Mesendoderm (in vitro differentiated cells): ENCODE results near the gene DNAL4.

Source experiments
- DNase-seq: peaks from one replicate; pipeline ENCODE4 v3.0.0; 2013
- H2AK5ac ChIP-seq: 2 replicates; pipeline ENCODE4 v1.6.1; 2013; ENCODE audit warnings: low read length, inconsistent platforms
- H2BK120ac ChIP-seq: 2 replicates; pipeline ENCODE4 v1.6.1; 2013; ENCODE audit warnings: low read depth, mild to moderate bottlenecking, low read length, moderate library complexity, mixed read lengths
- H2BK15ac ChIP-seq: replicated peaks from 2 replicates; pipeline ENCODE4 v1.6.1; 2013; ENCODE audit warnings: low read depth, mild to moderate bottlenecking, moderate library complexity
- H2BK5ac ChIP-seq: 2 replicates; pipeline ENCODE4 v1.6.1; 2013; ENCODE audit warnings: low read length, inconsistent platforms
- H3K18ac ChIP-seq: 2 replicates; pipeline ENCODE4 v1.6.1; 2013; ENCODE audit warnings: mild to moderate bottlenecking, low read length, mixed read lengths
- H3K23ac ChIP-seq: one replicate; pipeline ENCODE4 v1.6.1; 2013; ENCODE audit warnings: low read length
- H3K27ac ChIP-seq: 2 replicates; pipeline ENCODE4 v1.5.1; 2013; ENCODE audit warnings: low read depth, mild to moderate bottlenecking, inconsistent platforms, low read length, moderate library complexity
- H3K27me3 ChIP-seq: 2 replicates; pipeline ENCODE4 v1.6.1; 2013; ENCODE audit warnings: low read length, control low read depth, mild to moderate bottlenecking, inconsistent platforms; ENCODE audit not compliant: insufficient read depth, poor library complexity
- H3K36me3 ChIP-seq: 2 replicates; pipeline ENCODE4 v1.6.1; 2013; ENCODE audit warnings: low read length, inconsistent platforms; ENCODE audit not compliant: control insufficient read depth, insufficient read depth
- H3K4ac ChIP-seq: one replicate; pipeline ENCODE4 v1.6.1; 2013; ENCODE audit warnings: low read depth, mild to moderate bottlenecking, low read length, moderate library complexity
- H3K4me1 ChIP-seq: 2 replicates; pipeline ENCODE4 v1.6.1; 2013; ENCODE audit warnings: low read depth, low read length, inconsistent platforms; ENCODE audit not compliant: control insufficient read depth
- H3K4me2 ChIP-seq: 2 replicates; pipeline ENCODE4 v1.6.1; 2013; ENCODE audit warnings: low read length
- H3K4me3 ChIP-seq: 2 replicates; pipeline ENCODE4 v1.5.1; 2013; ENCODE audit warnings: mild to moderate bottlenecking, low read length
- H3K56ac ChIP-seq: one replicate; pipeline ENCODE4 v1.6.1; 2013; ENCODE audit warnings: low read length
- H3K79me1 ChIP-seq: 2 replicates; pipeline ENCODE4 v1.6.1; 2013; ENCODE audit warnings: low read length, inconsistent platforms
- H3K79me2 ChIP-seq: 2 replicates; pipeline ENCODE4 v1.6.1; 2013; ENCODE audit warnings: mild to moderate bottlenecking, low read length; ENCODE audit not compliant: control insufficient read depth, insufficient read depth
- H3K9ac ChIP-seq: 2 replicates; pipeline ENCODE4 v1.6.1; 2013; ENCODE audit warnings: low read length, inconsistent platforms
- H4K5ac ChIP-seq: one replicate; pipeline ENCODE4 v1.6.1; 2013; ENCODE audit warnings: low read length
- H4K8ac ChIP-seq: one replicate; pipeline ENCODE4 v1.6.1; 2013; ENCODE audit warnings: low read depth, mild to moderate bottlenecking, control low read depth, low read length, moderate library complexity
- WGBS: extraction: QIAGEN DNeasy Blood & Tissue Kit; methylation state at CpG from one replicate; pipeline ENCODE4 v1.1.7; 2013; ENCODE audit warnings: low lambda C conversion rate, missing lambda C conversion rate; ENCODE audit not compliant: insufficient coverage; ENCODE audit errors: extremely low coverage; 5-methylcytosine and 5-hydroxymethylcytosine counted together

The DNAL4 gene

DNA sequence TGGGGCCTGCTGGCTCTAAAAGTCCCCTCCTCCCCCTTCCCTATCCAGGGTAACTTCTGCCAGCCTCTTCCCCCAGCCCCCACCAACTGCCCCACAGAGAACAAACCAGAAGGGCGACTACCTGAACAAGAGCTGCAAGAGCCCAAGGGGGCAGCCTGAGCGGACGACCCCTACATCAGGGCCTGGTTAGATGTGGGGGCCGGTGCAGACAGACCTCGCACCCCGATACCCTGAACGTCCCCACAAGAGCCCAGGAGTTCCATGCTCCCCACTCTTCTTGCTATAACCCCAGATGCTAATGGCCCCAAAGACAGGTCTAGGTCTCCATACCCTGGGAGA lies 58.8 kb downstream of the DNAL4 start:
- Histone ChIP-seq H3K4me1 (no peaks in the 10 kb centered on the region), H3K56ac (no peak overlapping the region), H3K36me3 (peaks cover 18% of the 10 kb centered on the region), H3K23ac (no peak overlapping the region), H3K79me2 (no peaks in the 10 kb centered on the region), H2AK5ac (no peak overlapping the region), H3K9ac (no peak overlapping the region), H2BK120ac (no peak overlapping the region), H3K4me3 (no peak overlapping the region), H2BK5ac (no peak overlapping the region), H2BK15ac (no peak overlapping the region), H4K8ac (no peak overlapping the region), H4K5ac (no peak overlapping the region), H3K79me1 (no peaks in the 10 kb centered on the region), H3K27me3 (no peaks in the 10 kb centered on the region), H3K4me2 (no peak overlapping the region), H3K4ac (no peak overlapping the region), H3K27ac (no peak overlapping the region), H3K18ac (no peak overlapping the region)
- WGBS: no CpG with 5 or more reads among the region's 7 CpGs
- no peak for DNase-seq

DNA sequence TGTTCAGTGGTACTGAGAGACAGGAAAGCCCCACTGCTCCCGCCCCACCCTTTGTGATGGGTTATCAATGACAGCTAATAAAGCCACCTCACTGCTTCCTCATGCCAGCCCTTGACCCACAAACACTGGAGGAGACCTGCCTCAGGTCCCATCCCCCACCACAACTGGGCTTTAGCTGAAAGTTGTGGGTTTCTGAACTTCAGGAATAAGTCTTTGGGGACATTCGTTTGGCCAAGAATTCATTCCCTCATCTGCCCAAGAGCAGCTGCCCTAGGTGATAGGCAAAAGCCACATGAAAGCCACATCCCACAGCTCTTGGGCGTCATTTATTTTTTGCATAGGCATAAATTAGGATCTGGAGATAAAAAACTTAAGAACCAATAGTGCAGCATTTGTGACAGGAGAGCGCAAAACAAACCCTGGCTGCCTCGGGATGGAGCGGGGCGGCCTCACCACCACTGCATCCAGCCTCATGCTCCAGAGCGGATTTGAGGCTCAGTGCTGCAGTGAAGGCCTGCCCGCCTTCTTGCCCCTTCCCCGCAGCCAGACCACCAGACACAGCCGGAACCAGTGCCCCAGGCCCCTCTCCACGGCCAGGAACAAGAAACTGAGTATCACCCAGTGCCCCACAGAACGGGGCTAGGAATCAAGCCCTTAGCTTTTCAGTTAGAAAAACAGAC lies 59.4 kb downstream of the DNAL4 start:
- H3K4ac ChIP-seq: no peak overlapping the region
- H2BK5ac ChIP-seq: no peak overlapping the region
- no peak overlapping the region for H3K27ac ChIP-seq
- H4K5ac ChIP-seq: no peak overlapping the region
- no peak overlapping the region for H2AK5ac ChIP-seq
- H2BK15ac ChIP-seq: no peak overlapping the region
- H3K4me3 ChIP-seq: no peak overlapping the region
- no peaks in the 10 kb centered on the region for H3K27me3 ChIP-seq
- H3K79me2 ChIP-seq: no peaks in the 10 kb centered on the region
- no peaks in the 10 kb centered on the region for H3K4me1 ChIP-seq
- no peak overlapping the region for H3K9ac ChIP-seq
- H3K56ac ChIP-seq: no peak overlapping the region
- peaks cover 18% of the 10 kb centered on the region for H3K36me3 ChIP-seq
- H4K8ac ChIP-seq: no peak overlapping the region
- no peak for DNase-seq
- no CpG with 5 or more reads among the region's 13 CpGs for WGBS
- H3K18ac ChIP-seq: no peak overlapping the region
- H3K4me2 ChIP-seq: no peak overlapping the region
- H3K23ac ChIP-seq: no peak overlapping the region
- H3K79me1 ChIP-seq: no peaks in the 10 kb centered on the region
- no peak overlapping the region for H2BK120ac ChIP-seq

DNA sequence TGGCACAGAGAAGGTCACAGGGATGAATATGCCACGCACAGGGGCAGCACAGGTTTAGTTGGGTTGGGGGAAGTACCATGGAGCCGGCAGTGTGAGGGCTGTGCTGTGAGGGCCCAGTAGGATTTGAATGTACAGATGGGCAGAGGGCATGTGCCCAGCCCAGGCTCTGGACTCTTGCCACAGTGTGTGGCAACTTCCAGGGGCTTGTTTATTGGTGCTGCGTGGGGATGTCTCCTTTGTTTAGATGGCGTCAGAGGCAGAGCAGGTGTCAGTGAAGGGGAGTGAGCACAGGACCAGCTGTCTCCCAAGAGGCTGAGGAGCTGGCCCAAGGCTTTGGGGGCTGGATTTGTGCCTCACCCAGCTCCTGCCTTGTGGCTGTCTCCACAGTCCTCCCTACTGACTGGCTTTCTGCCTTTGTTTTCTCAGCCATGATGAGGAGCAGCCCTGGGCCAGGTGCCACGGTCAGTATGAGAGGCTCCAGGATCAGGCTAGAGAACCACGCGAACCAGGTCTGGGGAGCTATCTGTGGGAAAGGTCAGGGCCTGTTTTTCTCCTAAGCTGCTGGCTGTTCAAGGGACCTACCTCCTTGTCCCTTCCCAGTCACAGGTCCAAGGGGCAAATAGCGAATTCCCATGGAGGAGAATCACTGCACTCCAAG lies 60.1 kb downstream of the DNAL4 start:
- H3K27ac ChIP-seq: no peak overlapping the region
- H3K4me2 ChIP-seq: no peak overlapping the region
- H4K8ac ChIP-seq: no peak overlapping the region
- H3K56ac ChIP-seq: no peak overlapping the region
- H2BK15ac ChIP-seq: no peak overlapping the region
- H3K9ac ChIP-seq: no peak overlapping the region
- no peaks in the 10 kb centered on the region for H3K79me1 ChIP-seq
- H2AK5ac ChIP-seq: no peak overlapping the region
- H3K79me2 ChIP-seq: no peaks in the 10 kb centered on the region
- H3K23ac ChIP-seq: no peak overlapping the region
- no peak for DNase-seq
- no CpG with 5 or more reads among the region's 8 CpGs for WGBS
- no peak overlapping the region for H3K4me3 ChIP-seq
- no peak overlapping the region for H3K18ac ChIP-seq
- H4K5ac ChIP-seq: no peak overlapping the region
- H3K4me1 ChIP-seq: no peaks in the 10 kb centered on the region
- no peaks in the 10 kb centered on the region for H3K27me3 ChIP-seq
- no peak overlapping the region for H2BK5ac ChIP-seq
- no peak overlapping the region for H3K4ac ChIP-seq
- H2BK120ac ChIP-seq: no peak overlapping the region
- peaks cover 11% of the 10 kb centered on the region for H3K36me3 ChIP-seq

DNA sequence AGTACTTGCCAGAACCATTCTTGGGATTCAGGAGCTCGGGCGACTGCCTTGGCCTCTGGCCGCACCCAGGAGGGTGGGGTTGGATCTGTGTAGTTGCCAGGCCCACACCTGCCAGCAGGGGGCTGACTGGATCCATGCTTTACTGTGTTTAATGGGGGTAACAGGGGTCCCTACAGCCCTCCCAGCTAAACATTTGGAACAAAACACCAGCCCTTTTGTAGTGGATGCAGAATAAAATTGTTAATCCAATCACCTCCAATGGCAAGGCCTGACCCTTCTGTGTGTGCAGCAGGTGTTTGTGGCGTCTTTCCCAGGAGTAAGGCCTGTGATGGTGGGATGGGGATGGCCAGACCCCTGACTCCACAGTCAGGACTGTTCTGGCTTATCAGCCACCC lies 60.6 kb downstream of the DNAL4 start:
- Histone ChIP-seq H2BK5ac (no peak overlapping the region), H3K79me1 (no peaks in the 10 kb centered on the region), H3K18ac (no peak overlapping the region), H3K4me3 (no peak overlapping the region), H3K4me1 (no peaks in the 10 kb centered on the region), H3K4ac (no peak overlapping the region), H3K27ac (no peak overlapping the region), H2AK5ac (no peak overlapping the region), H3K36me3 (peaks cover 10% of the 10 kb centered on the region), H3K56ac (no peak overlapping the region), H4K5ac (no peak overlapping the region), H3K4me2 (no peak overlapping the region), H4K8ac (no peak overlapping the region), H3K23ac (no peak overlapping the region), H3K9ac (no peak overlapping the region), H3K27me3 (no peaks in the 10 kb centered on the region), H3K79me2 (no peaks in the 10 kb centered on the region), H2BK120ac (no peak overlapping the region), H2BK15ac (no peak overlapping the region)
- no CpG with 5 or more reads among the region's 4 CpGs for WGBS
- no peak for DNase-seq

DNA sequence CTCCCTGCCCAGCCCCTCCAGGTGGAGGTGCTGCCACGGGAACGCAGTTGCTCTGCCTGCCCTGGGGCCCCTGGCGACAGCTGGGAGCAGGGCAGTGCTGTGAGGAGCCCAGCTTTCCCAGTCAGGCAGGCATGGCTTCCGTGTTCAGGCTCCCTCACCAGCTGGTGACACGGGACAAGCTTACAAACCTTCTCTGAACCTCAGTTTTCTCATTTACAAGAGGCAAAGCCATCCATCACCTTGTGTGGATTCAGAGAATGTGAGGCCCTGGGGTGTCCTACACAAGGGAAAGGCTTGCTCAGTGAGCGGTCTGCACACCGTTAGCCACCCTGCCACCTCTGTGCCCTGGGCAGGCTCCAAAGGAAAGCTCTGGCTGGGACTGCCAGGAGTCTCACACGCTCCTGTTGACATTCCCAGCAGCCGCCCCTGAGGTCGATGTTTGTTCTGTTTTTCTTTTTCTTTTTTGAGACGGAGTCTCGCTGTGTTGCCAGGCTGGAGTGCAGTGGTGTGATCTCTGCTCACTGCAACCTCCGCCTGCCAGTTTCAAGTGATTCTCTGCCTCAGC lies 61.6 kb downstream of the DNAL4 start:
- H3K56ac ChIP-seq: no peak overlapping the region
- no peaks in the 10 kb centered on the region for H3K79me1 ChIP-seq
- H4K5ac ChIP-seq: no peak overlapping the region
- no peak overlapping the region for H2BK120ac ChIP-seq
- no peak overlapping the region for H4K8ac ChIP-seq
- no CpG with 5 or more reads among the region's 13 CpGs for WGBS
- H2BK15ac ChIP-seq: no peak overlapping the region
- no peak overlapping the region for H3K18ac ChIP-seq
- H3K4me2 ChIP-seq: no peak overlapping the region
- peaks cover 13% of the 10 kb centered on the region for H3K36me3 ChIP-seq
- H2BK5ac ChIP-seq: no peak overlapping the region
- no peak overlapping the region for H3K4me3 ChIP-seq
- no peak for DNase-seq
- H3K4ac ChIP-seq: no peak overlapping the region
- no peak overlapping the region for H3K9ac ChIP-seq
- H3K79me2 ChIP-seq: no peaks in the 10 kb centered on the region
- no peaks in the 10 kb centered on the region for H3K27me3 ChIP-seq
- no peak overlapping the region for H3K27ac ChIP-seq
- no peak overlapping the region for H3K23ac ChIP-seq
- H3K4me1 ChIP-seq: no peaks in the 10 kb centered on the region
- H2AK5ac ChIP-seq: no peak overlapping the region
